Measurements from ENCODE around the gene GRIN2A. TPM values are rescaled to one million over a fixed set of nuclear protein-coding genes. Genes with fewer than 3 reads are reported as not detected.
A peak's percentile ranks its signal among the peaks of the same experiment; 100 is the strongest.

The GRIN2A gene
- total and polyA plus RNA-seq, 2 of the 8 experiments (the other 6 are each of a cell fraction or from before 2014, with no cell fraction given), result 0.18 to 1.8 TPM

GRCh38 chr16:10228779-10229178 lies 46.6 kb upstream of the GRIN2A start:
- Histone ChIP-seq H3K9ac (replicated peaks in 1 of 4; ENCODE audit: extremely low read depth in 1 of 4, low read depth in 3 of 4, low read length in 3 of 4) (no peak overlapping the region), H3K4ac (replicated peaks; ENCODE audit: insufficient read length, low read depth, low read length) (no peak overlapping the region), H4K8ac (ENCODE audit: extremely low read depth, insufficient read depth, low read length) (no peak overlapping the region), H2BK120ac (replicated peaks; ENCODE audit: low read depth, low read length) (no peak overlapping the region), H3K27ac (ENCODE audit: low read depth, low read length) (no peak overlapping the region), H3K9me3 (ENCODE audit: insufficient read depth in 2 of 2, low read depth in 1 of 2, low read length in 1 of 2) (peaks cover 0 to 2% of the 10 kb centered on the region in 2 experiments; a peak in 1 of 4 replicates), H3K18ac (ENCODE audit: extremely low read depth, low read length) (no peak overlapping the region), H3K36me3 (ENCODE audit: control insufficient read depth in 2 of 4, insufficient read depth in 4 of 4, low read length in 3 of 4) (no peaks in the 10 kb centered on the region), H4K91ac (replicated peaks; ENCODE audit: insufficient read length, low read length) (no peak overlapping the region), H3K23me2 (ENCODE audit: low read depth, low read length) (no peaks in the 10 kb centered on the region), H2AFZ (ENCODE audit: low read length) (no peak overlapping the region), H2BK20ac (ENCODE audit: low read length) (no peak overlapping the region), H2AK5ac (ENCODE audit: low read depth, low read length) (0 out of 2 replicates have a peak overlapping the region, but pooled peaks have one; percentile 24), H4K5ac (ENCODE audit: insufficient read length, low read depth, low read length) (no peak overlapping the region), H3K23ac (ENCODE audit: insufficient read length) (no peak overlapping the region), H3K79me1 (ENCODE audit: low read depth, low read length) (no peaks in the 10 kb centered on the region), H4K20me1 (replicated peaks in 1 of 2; ENCODE audit: control insufficient read depth in 1 of 2, insufficient read depth in 2 of 2, low read length in 2 of 2) (no peaks in the 10 kb centered on the region), H2BK15ac (ENCODE audit: low read length) (no peak overlapping the region), H2BK5ac (ENCODE audit: low read depth, low read length) (no peak overlapping the region), H3K4me2 (ENCODE audit: insufficient read depth in 1 of 2, low read depth in 2 of 2, low read length in 2 of 2) (no peak overlapping the region), H3K14ac (ENCODE audit: insufficient read length) (no peak overlapping the region), H3K79me2 (ENCODE audit: control insufficient read depth in 1 of 2, insufficient read depth in 2 of 2, low read length in 2 of 2) (no peaks in the 10 kb centered on the region), H3K27me3 (replicated peaks in 1 of 4; ENCODE audit: control insufficient read depth in 3 of 4, extremely low read depth in 1 of 4, insufficient read depth in 3 of 4, low read length in 3 of 4) (no peaks in the 10 kb centered on the region), H3K4me1 (replicated peaks in 1 of 4; ENCODE audit: control insufficient read depth in 3 of 4, insufficient read depth in 4 of 4, low read length in 3 of 4) (no peaks in the 10 kb centered on the region), H2BK12ac (ENCODE audit: low read depth, low read length) (no peak overlapping the region; the same call in 1 of the 2 replicates), H3K4me3 (ENCODE audit: extremely low read depth in 1 of 4, insufficient read depth in 2 of 4, low read depth in 3 of 4, low read length in 4 of 4) (no peak overlapping the region), H3K56ac (replicated peaks; ENCODE audit: insufficient read length, low read depth, low read length) (no peak overlapping the region)
- no peak for DNase-seq (ENCODE audit: low read depth in 1 of 2, low spot score in 2 of 2)
- no peak for TF ChIP-seq MAX (IDR thresholded peaks at IDR 0.05)
- no peak for TF ChIP-seq SIN3A (conservative IDR thresholded peaks at IDR 0.05 in 1 of 2, IDR thresholded peaks at IDR 0.05 in 1 of 2; ENCODE audit: low read depth in 1 of 2, low read length in 2 of 2)
- TF ChIP-seq TCF12 (IDR thresholded peaks at IDR 0.05; ENCODE audit: low read depth, low read length), result no peak
- no peak for TF ChIP-seq NANOG (IDR thresholded peaks at IDR 0.05; ENCODE audit: insufficient read depth, low read depth, low read length, poor library complexity, severe bottlenecking)
- TF ChIP-seq TBP (IDR thresholded peaks at IDR 0.05; ENCODE audit: low read depth, low read length), result no peak
- TF ChIP-seq ASH2L (IDR thresholded peaks at IDR 0.05; ENCODE audit: low read length), result no peak
- no peak for TF ChIP-seq JUN (IDR thresholded peaks at IDR 0.05; ENCODE audit: low read depth, low read length)
- TF ChIP-seq SRF (IDR thresholded peaks at IDR 0.05; ENCODE audit: low read depth, low read length), result no peak
- no peak for TF ChIP-seq CHD1 (IDR thresholded peaks at IDR 0.05; ENCODE audit: low read depth, low read length)
- POLR2A ChIA-PET (ENCODE audit: partially characterized antibody), result no interaction called here
- 87% methylated on average over 2 of the region's 2 CpGs; no CpG with 5 or more reads in 1 of the 2 experiments for WGBS, 2 experiments (ENCODE audit: extremely low coverage in 1 of 2, insufficient coverage in 1 of 2, insufficient read length in 1 of 2, insufficient replicate concordance in 2 of 2, low coverage in 1 of 2, low lambda C conversion rate in 2 of 2, missing lambda C conversion rate in 1 of 2)
- CTCF ChIA-PET (ENCODE audit: partially characterized antibody), result interaction anchor here (0.7 kb wide), 1 partner anchor 15 kb away, joined by 3 read pairs; no protein-coding TSS in a partner anchor
- FAIRE-seq, result no peak
